CD4-positive, alpha-beta T cell treated with Interleukin-17A for 1 hour (primary cell): ENCODE measurements around the gene TTLL9.
"Not testable (repeated sequence)": the region's sequence is repeated elsewhere in the genome, so short reads cannot be mapped to it uniquely, and the experiment has no call there.

Experiments
- DNase-seq: peaks from one replicate; pipeline ENCODE4 v3.0.0-alpha.2; 2020

Gene TTLL9

GRCh38 chr20:31921480-31921879 is 51.0 kb downstream of the TTLL9 start:
- not testable (repeated sequence) for DNase-seq

DNA sequence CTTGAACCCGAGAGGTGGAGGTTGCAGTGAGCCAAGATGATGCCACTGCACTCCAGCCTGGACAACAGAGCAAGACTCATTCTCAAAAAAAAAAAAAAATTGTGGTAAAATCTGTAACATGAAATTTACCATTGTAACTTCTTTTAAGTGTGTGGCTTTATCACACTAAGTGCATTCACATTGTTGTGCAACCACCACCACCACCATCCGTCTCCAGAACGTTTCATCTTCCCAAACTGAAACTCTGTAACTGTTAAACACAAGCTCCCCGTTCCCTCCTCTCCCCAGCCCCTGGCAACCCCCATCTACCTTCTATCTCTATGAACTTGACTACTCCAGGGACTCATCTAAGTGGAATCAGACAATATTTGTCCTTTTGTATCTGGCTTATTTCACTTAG is 51.7 kb downstream of the TTLL9 start:
- DNase-seq, result no peak

GRCh38 chr20:31922588-31922987 is 52.2 kb downstream of the TTLL9 start:
- DNase-seq, result no peak

- no peak for DNase-seq
Observed at GRCh38 chr20:31923388-31924331, 53.2 kb downstream of the TTLL9 start.

GRCh38 chr20:31924561-31924960 is 54.1 kb downstream of the TTLL9 start:
- no peak for DNase-seq

DNA sequence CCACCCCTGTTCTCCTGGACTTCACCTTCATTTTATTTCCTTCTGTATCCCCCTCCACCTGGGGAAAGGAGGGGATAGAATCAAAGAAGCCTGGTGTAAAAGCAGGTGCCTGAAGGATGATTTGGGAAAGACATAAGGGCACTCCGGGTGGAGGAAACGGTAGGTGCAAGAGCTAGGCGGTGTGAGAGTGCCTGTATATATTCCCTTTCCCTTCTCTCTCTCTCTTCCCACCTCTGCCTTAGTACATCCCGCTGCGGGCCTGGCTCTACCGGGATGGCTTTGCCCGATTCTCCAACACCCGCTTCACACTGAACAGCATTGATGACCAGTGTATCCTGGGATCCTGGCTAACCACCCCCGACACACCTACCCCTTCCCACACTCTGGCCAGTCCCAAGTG is 55.2 kb downstream of the TTLL9 start:
- no peak for DNase-seq

DNA sequence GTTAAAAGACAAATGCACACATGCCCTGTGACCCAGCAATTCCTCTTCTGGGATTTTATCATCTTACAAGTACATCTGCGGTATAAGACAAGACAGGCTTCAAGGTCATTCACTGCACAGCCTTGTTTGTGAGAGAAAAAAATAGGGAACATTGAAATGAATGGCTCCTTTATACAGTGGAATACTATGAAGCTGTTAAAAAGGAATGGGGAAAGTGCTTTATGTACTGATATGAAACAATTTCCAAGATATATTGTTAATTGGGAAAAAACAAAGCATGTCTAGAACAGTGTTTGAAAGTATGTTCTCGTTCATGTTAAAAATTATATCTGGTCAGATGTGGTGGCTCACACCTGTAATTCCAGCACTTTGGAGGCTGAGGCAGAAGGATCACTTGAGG is 56.1 kb downstream of the TTLL9 start:
- DNase-seq, result no peak

DNA sequence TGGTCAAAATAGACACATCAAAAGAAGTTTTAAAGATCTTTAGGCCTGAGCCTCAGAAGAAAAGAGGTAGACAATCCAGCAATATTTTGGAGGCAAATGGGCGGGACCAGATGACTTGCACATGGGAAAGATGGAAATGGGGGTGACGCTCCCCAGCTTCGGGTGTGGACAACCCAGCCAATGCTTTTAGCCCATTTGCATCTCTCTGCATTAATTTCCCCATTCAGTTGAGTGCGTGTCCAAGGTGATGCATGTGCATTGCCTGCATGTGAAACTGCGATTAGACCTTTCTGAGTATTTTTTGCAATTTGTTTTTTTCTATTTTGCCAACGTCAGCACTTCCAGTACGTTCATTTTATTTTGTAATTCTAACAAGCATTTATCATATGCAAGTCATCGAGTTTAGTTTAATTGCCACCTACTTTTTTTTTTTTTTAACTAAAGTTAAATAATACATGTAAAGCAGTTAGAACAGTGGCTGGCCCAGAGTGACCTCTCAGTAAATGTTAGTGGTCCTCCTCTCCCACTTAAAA is 57.3 kb downstream of the TTLL9 start:
- no peak for DNase-seq

GRCh38 chr20:31929631-31930030 is 59.2 kb downstream of the TTLL9 start:
- not testable (repeated sequence) for DNase-seq

DNA sequence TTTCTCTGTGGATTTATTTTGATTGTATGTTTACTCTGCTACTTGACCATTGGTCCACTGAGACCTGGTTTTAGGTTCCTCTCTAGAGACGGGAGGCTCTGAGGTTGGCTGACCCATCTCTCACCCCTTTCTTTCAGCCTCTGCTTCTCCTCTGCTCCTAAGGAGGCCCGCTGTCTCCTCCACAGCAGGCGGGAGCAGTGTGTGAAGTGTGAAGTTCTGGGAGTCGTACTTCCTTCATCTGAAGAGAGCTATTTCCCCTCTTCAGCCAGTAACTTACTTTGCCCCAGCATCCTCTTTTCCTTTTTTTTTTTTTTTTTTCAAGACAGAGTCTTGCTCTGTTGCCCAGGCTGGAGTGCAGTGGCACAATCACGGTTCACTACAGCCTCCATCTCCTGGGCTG is 60.3 kb downstream of the TTLL9 start:
- DNase-seq, result no peak

- no peak for DNase-seq
Observed at GRCh38 chr20:31933698-31934097, 63.3 kb downstream of the TTLL9 start.

GRCh38 chr20:31934491-31934890 is 64.1 kb downstream of the TTLL9 start:
- DNase-seq, result no peak

DNA sequence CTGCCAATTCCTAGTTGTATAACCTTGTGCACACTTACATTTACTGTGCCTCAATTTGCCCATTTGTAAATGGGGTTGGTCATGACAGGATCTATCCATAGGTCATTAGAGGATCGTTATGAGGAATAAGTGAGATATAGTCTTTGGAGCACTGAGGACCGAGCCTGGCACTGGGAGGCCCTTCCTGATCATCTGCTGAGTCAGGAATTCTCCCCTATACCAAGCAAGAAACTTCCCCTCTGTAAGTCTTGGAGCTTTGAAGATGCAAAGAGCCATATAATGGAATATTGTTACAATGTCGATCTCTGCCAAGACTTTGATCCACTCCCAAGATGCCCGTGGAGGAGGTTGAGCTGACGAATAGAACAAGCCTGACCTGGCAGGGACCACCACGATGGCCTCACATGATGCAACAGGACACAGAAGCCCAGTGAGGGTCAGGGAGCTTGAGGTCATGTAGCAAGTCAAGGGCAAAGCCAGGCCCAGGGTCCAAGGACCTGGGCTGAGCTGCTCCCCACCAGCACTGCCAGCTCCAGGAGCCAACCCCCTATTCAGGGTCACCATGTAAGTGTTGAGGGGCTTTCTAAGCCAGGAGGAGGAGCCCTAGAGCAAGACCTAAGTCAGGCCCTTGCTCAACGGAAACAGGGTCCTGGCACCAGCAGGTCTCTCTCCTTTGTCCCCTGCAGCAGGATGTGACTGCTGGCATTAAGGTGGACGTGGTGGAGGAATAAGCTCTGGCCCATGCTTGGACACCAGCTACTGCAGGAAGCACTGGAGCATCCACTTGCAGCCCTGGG is 64.7 kb downstream of the TTLL9 start:
- no peak for DNase-seq

DNA sequence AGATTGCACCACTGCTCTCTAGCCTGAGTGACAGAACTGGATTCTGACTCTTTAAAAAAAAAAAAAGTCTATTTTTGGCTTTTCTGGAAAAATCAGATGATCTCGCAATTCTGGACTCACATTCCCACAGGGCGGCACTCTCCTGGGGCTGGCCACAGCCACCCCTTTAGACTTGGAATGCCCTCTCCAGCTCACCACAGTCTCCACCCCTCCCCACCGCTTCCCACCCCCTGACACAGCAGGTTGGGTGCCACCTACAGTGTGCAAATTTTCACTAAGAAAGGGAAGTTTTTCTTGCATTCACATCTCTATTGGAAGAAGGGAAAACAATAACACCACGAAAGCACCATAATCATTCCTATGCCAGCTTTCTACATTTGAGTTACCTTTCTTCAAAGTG is 66.0 kb downstream of the TTLL9 start:
- no peak for DNase-seq

GRCh38 chr20:31937820-31938219 is 67.4 kb downstream of the TTLL9 start:
- DNase-seq, result no peak

GRCh38 chr20:31939661-31940060 is 69.2 kb downstream of the TTLL9 start:
- DNase-seq, result no peak

- no peak for DNase-seq
Observed at GRCh38 chr20:31943052-31943471, 72.6 kb downstream of the TTLL9 start.

- DNase-seq, result no peak
Observed at GRCh38 chr20:31945319-31945718, 74.9 kb downstream of the TTLL9 start.

DNA sequence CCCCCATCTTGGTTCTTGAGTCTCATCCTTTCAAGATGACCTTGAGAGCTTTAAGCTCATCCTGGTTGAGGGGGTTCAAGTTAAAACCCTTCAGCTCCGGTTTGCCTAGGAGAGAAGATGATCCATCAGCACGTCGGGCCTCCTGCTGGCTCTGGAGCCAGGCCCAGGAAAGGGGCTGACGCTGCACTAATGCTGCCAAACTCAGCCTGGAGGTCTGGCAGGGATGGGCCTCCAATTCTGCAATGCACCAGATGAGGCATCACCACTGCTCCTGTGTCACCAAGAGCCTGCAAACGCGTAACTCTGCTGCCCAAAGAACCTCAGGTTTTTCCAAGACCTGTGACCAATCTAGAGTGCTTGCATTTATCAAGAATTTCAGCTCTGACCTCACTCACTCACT is 75.4 kb downstream of the TTLL9 start:
- DNase-seq, result no peak

GRCh38 chr20:31948008-31948407 is 77.6 kb downstream of the TTLL9 start:
- DNase-seq, result no peak

DNA sequence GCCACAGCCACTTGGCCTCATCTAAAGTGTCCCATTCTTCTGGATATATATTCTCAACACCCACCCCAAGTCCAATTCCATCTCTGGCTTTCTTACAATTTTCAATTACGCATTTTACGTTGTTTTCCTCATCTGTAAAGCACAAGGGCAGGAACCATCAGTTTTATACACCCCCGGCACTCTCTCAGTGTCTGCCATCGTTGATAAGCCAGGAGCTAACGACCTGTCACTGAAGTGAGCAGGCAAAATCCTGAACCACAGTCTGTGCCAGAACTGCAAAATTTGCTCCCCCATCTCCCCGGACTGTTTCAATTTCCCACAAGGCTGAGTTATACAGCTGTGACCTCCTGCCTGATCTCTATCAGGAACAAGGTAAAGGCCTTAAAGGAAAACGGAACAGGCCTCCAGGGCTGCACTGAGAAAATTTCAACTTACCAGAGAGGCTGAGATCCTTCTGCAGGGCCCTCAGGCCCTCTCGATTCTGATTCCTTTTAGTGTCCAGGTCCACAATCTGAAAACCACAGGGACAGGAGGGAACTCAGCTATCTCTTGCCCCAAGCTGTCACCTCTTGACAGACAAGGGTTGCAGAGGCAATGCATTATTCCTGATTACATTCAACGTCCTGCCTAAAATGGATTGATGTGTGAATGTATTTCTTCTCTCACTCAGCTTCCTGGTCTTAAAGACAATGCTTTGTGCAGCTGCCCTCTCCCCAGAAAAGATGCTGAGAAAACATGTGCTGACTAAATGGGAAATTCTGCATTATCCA is 79.6 kb downstream of the TTLL9 start:
- no peak for DNase-seq

DNA sequence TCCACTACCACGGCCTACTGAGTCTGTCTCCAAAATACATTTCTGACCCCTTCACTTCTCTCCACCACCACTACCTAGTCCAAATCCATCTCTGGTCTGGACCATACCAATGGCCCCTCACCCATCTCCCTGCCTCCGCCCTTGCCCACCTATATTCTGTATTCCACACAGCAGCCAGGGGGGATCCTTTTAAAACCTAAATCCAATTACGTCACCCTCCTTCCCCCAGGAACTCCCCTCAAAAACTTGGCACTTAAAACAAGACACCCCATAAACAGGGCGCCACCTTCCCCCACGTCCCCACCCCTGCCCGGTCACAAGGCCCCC is 80.7 kb downstream of the TTLL9 start:
- DNase-seq, result no peak
